ENCODE measurements around the gene PFDN1.

- TF ChIP-seq, protein P1, sequence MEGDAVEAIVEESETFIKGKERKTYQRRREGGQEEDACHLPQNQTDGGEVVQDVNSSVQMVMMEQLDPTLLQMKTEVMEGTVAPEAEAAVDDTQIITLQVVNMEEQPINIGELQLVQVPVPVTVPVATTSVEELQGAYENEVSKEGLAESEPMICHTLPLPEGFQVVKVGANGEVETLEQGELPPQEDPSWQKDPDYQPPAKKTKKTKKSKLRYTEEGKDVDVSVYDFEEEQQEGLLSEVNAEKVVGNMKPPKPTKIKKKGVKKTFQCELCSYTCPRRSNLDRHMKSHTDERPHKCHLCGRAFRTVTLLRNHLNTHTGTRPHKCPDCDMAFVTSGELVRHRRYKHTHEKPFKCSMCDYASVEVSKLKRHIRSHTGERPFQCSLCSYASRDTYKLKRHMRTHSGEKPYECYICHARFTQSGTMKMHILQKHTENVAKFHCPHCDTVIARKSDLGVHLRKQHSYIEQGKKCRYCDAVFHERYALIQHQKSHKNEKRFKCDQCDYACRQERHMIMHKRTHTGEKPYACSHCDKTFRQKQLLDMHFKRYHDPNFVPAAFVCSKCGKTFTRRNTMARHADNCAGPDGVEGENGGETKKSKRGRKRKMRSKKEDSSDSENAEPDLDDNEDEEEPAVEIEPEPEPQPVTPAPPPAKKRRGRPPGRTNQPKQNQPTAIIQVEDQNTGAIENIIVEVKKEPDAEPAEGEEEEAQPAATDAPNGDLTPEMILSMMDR (IDR thresholded peaks at IDR 0.05; ENCODE audit: poor library complexity) = no peak
- TF ChIP-seq EZH2 (IDR thresholded peaks at IDR 0.05; ENCODE audit: borderline replicate concordance) (no peak), EZH2phosphoT487 (IDR thresholded peaks at IDR 0.05; ENCODE audit: low read depth, severe bottlenecking, unreplicated experiment) (no peak)
These were observed 82.2 kb downstream of the PFDN1 start for GRCh38 chr5:140220698-140221064.

Measured in hepatocyte (in vitro differentiated cells).